Fibroblast of the aortic adventitia (primary cell): ENCODE measurements around the gene RALGDS. TPM values are rescaled to one million over a fixed set of nuclear protein-coding genes. Genes with fewer than 3 reads are reported as not detected.
A peak's percentile ranks its signal among the peaks of the same experiment; 100 is the strongest.
"Not testable (repeated sequence)": the region's sequence is repeated elsewhere in the genome, so short reads cannot be mapped to it uniquely, and the experiment has no call there.

ENCODE experiments used
- DNase-seq: peaks from one replicate; pipeline ENCODE4 v3.0.0-alpha.2; 2010; ENCODE audit warnings: low read depth
- H3K4me3 ChIP-seq: 2 replicates; pipeline ENCODE4 v1.5.1; 2011; ENCODE audit warnings: low read depth, mild to moderate bottlenecking, control low read depth, low read length, moderate library complexity
- total RNA-seq: library from RNA; depleted of rRNA; stranded (reverse); fragments of >200 nt; gene quantifications from 2 replicates; pipeline ENCODE4 v1.2.3, GENCODE V29; 2012; ENCODE audit warnings: low replicate concordance
- TF ChIP-seq, protein P1 (sequence below): IDR thresholded peaks from 2 replicates; pipeline ENCODE4 v1.5.1; 2011; ENCODE audit warnings: mild to moderate bottlenecking, low read length, control low read depth, inconsistent platforms; ENCODE audit not compliant: insufficient read depth

Gene RALGDS
- total RNA-seq, 1 donor, result 15.6 TPM

DNA sequence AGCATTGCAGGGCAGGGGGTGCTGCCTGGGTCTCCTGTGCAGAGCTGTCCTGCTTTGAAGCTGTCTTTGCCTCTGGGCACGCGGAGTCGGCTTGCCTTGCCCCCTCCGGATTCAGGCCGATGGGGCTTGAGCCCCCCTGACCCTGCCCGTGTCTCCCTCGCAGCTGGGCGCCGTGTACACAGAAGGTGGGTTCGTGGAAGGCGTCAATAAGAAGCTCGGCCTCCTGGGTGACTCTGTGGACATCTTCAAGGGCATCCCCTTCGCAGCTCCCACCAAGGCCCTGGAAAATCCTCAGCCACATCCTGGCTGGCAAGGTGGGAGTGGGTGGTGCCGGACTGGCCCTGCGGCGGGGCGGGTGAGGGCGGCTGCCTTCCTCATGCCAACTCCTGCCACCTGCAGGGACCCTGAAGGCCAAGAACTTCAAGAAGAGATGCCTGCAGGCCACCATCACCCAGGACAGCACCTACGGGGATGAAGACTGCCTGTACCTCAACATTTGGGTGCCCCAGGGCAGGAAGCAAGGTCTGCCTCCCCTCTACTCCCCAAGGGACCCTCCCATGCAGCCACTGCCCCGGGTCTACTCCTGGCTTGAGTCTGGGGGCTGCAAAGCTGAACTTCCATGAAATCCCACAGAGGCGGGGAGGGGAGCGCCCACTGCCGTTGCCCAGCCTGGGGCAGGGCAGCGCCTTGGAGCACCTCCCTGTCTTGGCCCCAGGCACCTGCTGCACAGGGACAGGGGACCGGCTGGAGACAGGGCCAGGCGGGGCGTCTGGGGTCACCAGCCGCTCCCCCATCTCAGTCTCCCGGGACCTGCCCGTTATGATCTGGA is 56.6 kb downstream of the RALGDS start:
- no peak overlapping the region for H3K4me3 ChIP-seq
- TF ChIP-seq, protein P1, sequence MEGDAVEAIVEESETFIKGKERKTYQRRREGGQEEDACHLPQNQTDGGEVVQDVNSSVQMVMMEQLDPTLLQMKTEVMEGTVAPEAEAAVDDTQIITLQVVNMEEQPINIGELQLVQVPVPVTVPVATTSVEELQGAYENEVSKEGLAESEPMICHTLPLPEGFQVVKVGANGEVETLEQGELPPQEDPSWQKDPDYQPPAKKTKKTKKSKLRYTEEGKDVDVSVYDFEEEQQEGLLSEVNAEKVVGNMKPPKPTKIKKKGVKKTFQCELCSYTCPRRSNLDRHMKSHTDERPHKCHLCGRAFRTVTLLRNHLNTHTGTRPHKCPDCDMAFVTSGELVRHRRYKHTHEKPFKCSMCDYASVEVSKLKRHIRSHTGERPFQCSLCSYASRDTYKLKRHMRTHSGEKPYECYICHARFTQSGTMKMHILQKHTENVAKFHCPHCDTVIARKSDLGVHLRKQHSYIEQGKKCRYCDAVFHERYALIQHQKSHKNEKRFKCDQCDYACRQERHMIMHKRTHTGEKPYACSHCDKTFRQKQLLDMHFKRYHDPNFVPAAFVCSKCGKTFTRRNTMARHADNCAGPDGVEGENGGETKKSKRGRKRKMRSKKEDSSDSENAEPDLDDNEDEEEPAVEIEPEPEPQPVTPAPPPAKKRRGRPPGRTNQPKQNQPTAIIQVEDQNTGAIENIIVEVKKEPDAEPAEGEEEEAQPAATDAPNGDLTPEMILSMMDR, result no peak
- DNase-seq, result no peak

DNA sequence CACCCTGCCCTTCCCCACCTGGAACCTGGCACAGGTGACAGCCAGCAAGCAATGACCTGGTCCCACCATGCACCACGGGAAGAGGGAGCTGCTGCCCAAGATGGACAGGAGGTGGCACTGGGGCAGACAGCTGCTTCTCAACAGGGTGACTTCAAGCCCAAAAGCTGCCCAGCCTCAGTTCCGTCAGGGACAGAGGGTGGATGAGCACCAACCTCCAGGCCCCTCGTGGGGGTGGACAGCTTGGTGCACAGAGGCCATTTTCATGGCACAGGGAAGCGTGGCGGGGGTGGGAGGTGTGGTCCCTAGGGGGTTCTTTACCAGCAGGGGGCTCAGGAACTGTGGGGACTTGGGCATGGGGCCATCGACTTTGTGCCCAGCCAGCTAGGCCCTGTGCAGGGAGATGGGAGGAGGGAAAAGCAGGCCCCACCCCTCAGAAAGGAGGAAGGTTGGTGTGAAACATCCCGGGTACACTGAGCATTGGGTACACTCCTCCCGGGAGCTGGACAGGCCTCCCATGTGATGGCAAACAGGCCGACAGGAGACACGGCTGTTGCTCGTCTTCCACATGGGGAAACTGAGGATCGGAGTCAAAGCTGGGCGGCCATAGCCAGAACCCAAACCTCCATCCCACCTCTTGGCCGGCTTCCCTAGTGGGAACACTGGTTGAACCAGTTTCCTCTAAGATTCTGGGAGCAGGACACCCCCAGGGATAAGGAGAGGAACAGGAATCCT is 57.4 kb downstream of the RALGDS start:
- TF ChIP-seq, protein P1, result no peak
- no peak overlapping the region for H3K4me3 ChIP-seq
- DNase-seq, result no peak

GRCh38 chr9:133063159-133063499 is 57.9 kb downstream of the RALGDS start:
- no peak for DNase-seq

DNA sequence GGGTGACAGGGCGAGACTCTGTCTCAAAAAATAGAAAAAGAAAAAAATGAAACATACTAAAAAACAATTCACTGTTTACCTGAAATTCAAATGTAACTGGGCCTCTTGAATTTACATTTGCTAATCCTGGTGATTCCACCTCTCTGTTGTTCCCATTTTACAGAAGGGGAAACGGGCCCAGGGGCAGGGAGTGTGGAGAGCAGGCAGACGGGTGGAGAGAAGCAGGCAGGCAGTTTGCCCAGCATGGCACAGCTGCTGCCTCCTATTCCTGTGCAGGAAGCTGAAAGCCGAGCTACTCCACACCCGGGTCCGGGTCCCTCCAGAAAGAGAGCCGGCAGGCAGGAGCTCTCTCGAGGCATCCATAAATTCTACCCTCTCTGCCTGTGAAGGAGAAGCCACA is 58.5 kb downstream of the RALGDS start:
- H3K4me3 ChIP-seq, DNase-seq: not testable (repeated sequence)

More at GRCh38 chr9:133063159-133063499, 57.9 kb downstream of the RALGDS start:
- TF ChIP-seq, protein P1, result no peak
- no peak overlapping the region for H3K4me3 ChIP-seq

- DNase-seq, result not testable (repeated sequence)
Measured at GRCh38 chr9:133061764-133062145, 59.3 kb downstream of the RALGDS start, which contains the start of gene CEL. Gene CEL (plus strand): TSS chr9:133061981. CDS start chr9:133062003, 22 bp downstream.

GRCh38 chr9:133061019-133061763 is 59.8 kb downstream of the RALGDS start:
- DNase-seq, result peak; percentile 2
- not testable (repeated sequence) for H3K4me3 ChIP-seq

More at GRCh38 chr9:133061764-133062145, 59.3 kb downstream of the RALGDS start, which contains the start of gene CEL:
- H3K4me3 ChIP-seq, result not testable (repeated sequence)

DNA sequence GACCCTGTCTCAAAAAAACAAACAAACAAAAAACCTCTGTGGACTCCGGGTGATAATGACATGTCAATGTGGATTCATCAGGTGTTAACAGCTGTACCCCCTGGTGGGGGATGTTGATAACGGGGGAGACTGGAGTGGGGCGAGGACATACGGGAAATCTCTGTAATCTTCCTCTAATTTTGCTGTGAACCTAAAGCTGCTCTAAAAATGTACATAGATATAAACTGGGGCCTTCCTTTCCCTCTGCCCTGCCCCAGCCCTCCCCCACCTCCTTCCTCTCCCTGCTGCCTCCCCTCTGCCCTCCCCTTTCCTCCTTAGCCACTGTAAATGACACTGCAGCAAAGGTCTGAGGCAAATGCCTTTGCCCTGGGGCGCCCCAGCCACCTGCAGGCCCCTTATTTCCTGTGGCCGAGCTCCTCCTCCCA is 60.6 kb downstream of the RALGDS start:
- H3K4me3 ChIP-seq, result no peak overlapping the region
- no peak for DNase-seq
- TF ChIP-seq, protein P1, result no peak

DNA sequence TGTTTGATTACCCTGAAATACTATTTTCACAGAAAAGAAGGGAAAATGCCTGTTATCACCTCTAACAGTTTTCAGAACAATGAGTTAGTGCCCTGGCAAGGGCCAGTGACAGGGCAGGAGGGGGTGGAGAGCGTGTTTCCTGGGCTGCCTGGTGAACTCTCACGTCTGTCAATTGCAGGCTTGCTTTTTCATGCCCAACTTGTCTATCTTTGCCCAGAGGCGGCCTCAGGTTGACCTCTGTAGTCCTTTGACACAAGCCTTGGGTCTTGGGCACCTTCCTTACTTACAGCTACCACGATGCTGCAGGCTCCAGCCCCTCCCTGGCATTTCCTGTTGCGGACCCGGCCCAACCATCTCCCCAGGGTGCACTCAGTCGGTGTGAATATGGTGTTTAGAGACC is 61.4 kb downstream of the RALGDS start:
- TF ChIP-seq, protein P1, result no peak
- DNase-seq, result no peak
- H3K4me3 ChIP-seq, result no peak overlapping the region
